HepG2 (cell line): ENCODE results near the gene TTLL12. TPM values are rescaled to one million over a fixed set of nuclear protein-coding genes. Genes with fewer than 3 reads are reported as not detected.

Source experiments
- ATAC-seq: fragments of 200-7000 bp; cut with Tn5 transposase; 3 replicates; pipeline ENCODE4 v1.9.1; 2020; ENCODE audit warnings: mild to moderate bottlenecking, moderate library complexity
- BruUV-seq: library from RNA; stranded (reverse); fragments of 400-500 nt; replicated peaks from 2 replicates; lab custom pipeline; 2021; lab: Mats Ljungman, UMichigan
- CTCF ChIA-PET: fragments of 300-600 bp; formaldehyde crosslinking; extraction: SDS; loops from one replicate; lab custom pipeline; 2021; ENCODE audit warnings: low total read pairs, inconsistent platforms, low intra/inter-chr PET ratio; lab: Yijun Ruan, JAX
- POLR2A ChIA-PET: fragments of 350-600 bp; sonication (Branson Sonifier 250); formaldehyde crosslinking; loops from one replicate; lab custom pipeline; 2020; ENCODE audit warnings: antibody characterized with exemption, inconsistent platforms; lab: Yijun Ruan, JAX
- DNase-seq: peaks from one replicate; pipeline ENCODE4 v3.0.0-alpha.2; 2015; ENCODE audit warnings: low spot score
- FAIRE-seq: peaks from 3 replicates; lab custom pipeline; 2011; peaks lifted over from hg19 to GRCh38; lab: Jason Lieb, UNC
- H2AFZ ChIP-seq: one replicate; pipeline ENCODE4 v1.6.1; 2011; ENCODE audit warnings: low read length, inconsistent platforms
- H3K27ac ChIP-seq: fragments of 300-600 bp; 3 replicates; pipeline ENCODE4 v1.8.0; 2011; ENCODE audit warnings: mixed run types, mild to moderate bottlenecking, mixed read lengths, low read length, inconsistent platforms; ENCODE audit not compliant: insufficient read depth; ENCODE audit errors: extremely low read length
- H3K27me3 ChIP-seq, 2 experiments: fragments of 200-600 bp in 1 of 2; 2 replicates in 1 of 2; 3 replicates in 1 of 2; pipeline versions ENCODE4 v1.6.0 to v1.8.0; 2011; ENCODE audit warnings: low read length in 2 of 2, mild to moderate bottlenecking in 2 of 2, moderate library complexity in 2 of 2, inconsistent platforms in 1 of 2; ENCODE audit not compliant: insufficient read depth in 2 of 2, control insufficient read depth in 1 of 2
- H3K36me3 ChIP-seq, 2 experiments: fragments of 200-600 bp in 1 of 2; replicated peaks in 1 of 2; 2 replicates in 1 of 2; 3 replicates in 1 of 2; pipeline versions ENCODE4 v1.5.1 to v1.8.0; 2011; ENCODE audit warnings: low read length in 2 of 2, inconsistent platforms in 1 of 2; ENCODE audit not compliant: insufficient read depth in 2 of 2, control insufficient read depth in 1 of 2
- H3K4me1 ChIP-seq: 2 replicates; pipeline ENCODE4 v1.5.1; 2012; ENCODE audit warnings: low read length, inconsistent platforms; ENCODE audit not compliant: insufficient read depth
- H3K4me2 ChIP-seq: 2 replicates; pipeline ENCODE4 v1.6.0; 2011; ENCODE audit warnings: low read depth, low read length, inconsistent platforms
- H3K4me3 ChIP-seq, 3 experiments: fragments of 200-600 bp in 1 of 3; sonication (generic), shearing (Covaris generic) in 1 of 3; replicated peaks in 1 of 3; 2 replicates each; pipeline ENCODE4 v1.5.1; 2011 to 2016; ENCODE audit warnings: low read length in 3 of 3, inconsistent platforms in 2 of 3, low read depth in 2 of 3, mild to moderate bottlenecking in 2 of 3, control low read depth in 1 of 3, mixed read lengths in 1 of 3; ENCODE audit not compliant: insufficient read depth in 1 of 3
- H3K79me2 ChIP-seq: one replicate; pipeline ENCODE4 v1.6.1; 2011; ENCODE audit warnings: low read length, inconsistent platforms; ENCODE audit not compliant: insufficient read depth
- H3K9ac ChIP-seq: 2 replicates; pipeline ENCODE4 v1.6.0; 2011; ENCODE audit warnings: mild to moderate bottlenecking, low read depth, low read length, inconsistent platforms; ENCODE audit not compliant: insufficient read depth
- H3K9me3 ChIP-seq: 2 replicates; pipeline ENCODE4 v1.5.1; 2012; ENCODE audit warnings: mild to moderate bottlenecking, low read length
- H4K20me1 ChIP-seq: 2 replicates; pipeline ENCODE4 v1.6.0; 2011; ENCODE audit warnings: inconsistent platforms, mild to moderate bottlenecking, low read length, moderate library complexity; ENCODE audit not compliant: insufficient read depth
- HHEX ChIP-seq: IDR thresholded peaks from 2 replicates; pipeline ENCODE4 v1.6.1; 2016; ENCODE audit warnings: control low read depth
- MTERF4 ChIP-seq: sonication (generic); formaldehyde crosslinking; IDR thresholded peaks from 2 replicates; pipeline ENCODE4 v1.8.0; 2023; ENCODE audit warnings: mild to moderate bottlenecking, missing genetic modification reagents
- RFX3 ChIP-seq: IDR thresholded peaks from 2 replicates; pipeline ENCODE4 v1.6.1; 2016; ENCODE audit warnings: missing biosample characterization, missing genetic modification reagents
- WIZ ChIP-seq: sonication (generic); formaldehyde crosslinking; IDR thresholded peaks from 2 replicates; pipeline ENCODE4 v1.5.1; 2020; ENCODE audit warnings: mild to moderate bottlenecking, missing genetic modification reagents
- ZHX2 ChIP-seq, 2 experiments: sonication (generic) in 1 of 2; formaldehyde crosslinking in 1 of 2; IDR thresholded peaks; 2 replicates each; pipeline versions ENCODE4 v1.6.1 to v1.9.0; 2014 to 2022; ENCODE audit warnings: antibody characterized with exemption in 1 of 2, borderline replicate concordance in 1 of 2, inconsistent platforms in 1 of 2, low read depth in 1 of 2, missing genetic modification reagents in 1 of 2
- ZNF160 ChIP-seq: sonication (generic); formaldehyde crosslinking; IDR thresholded peaks from 2 replicates; pipeline ENCODE4 v1.8.0; 2022; ENCODE audit warnings: mild to moderate bottlenecking, inconsistent platforms, missing genetic modification reagents
- ZNF747 ChIP-seq: sonication (generic); formaldehyde crosslinking; IDR thresholded peaks from 2 replicates; pipeline ENCODE4 v1.8.1; 2023; ENCODE audit warnings: missing genetic modification reagents, mild to moderate bottlenecking, borderline replicate concordance
- ZNF839 ChIP-seq: sonication (generic); formaldehyde crosslinking; IDR thresholded peaks from 2 replicates; pipeline ENCODE4 v1.4.0; 2020; ENCODE audit warnings: missing genetic modification reagents, mild to moderate bottlenecking, borderline replicate concordance
- WGBS: methylation state at CpG from one replicate; pipeline ENCODE4 v1.1.6; 2017; ENCODE audit warnings: low lambda C conversion rate; 5-methylcytosine and 5-hydroxymethylcytosine counted together
- in situ Hi-C: cut with HindIII; loops from 2 replicates; pipeline ENCODE4 v1.10.0; 2017; ENCODE audit warnings: low pct_unique_long_range_greater_than_20kb; ENCODE audit not compliant: extremely low pct_ligation_motif_present
- intact Hi-C: fragments of 100-400 bp; cut with micrococcal nuclease; formaldehyde crosslinking; loops from one replicate; pipeline ENCODE4 v1.10.0; 2022; ENCODE audit not compliant: unreplicated experiment
- polyA plus RNA-seq, 8 experiments: library from polyadenylated mRNA; depleted of rRNA in 3 of 8; stranded (reverse) in 7 of 8; unstranded in 1 of 8; fragments of >200 nt; fragmentation: Illumina TruSeq in 4 of 8; extraction: Trizol in 4 of 8; gene quantifications; 2 replicates each; pipeline versions ENCODE4 v1.2.1 to v1.2.3, GENCODE V29; 2011 to 2016; ENCODE audit warnings: low read depth in 4 of 8, missing spikeins in 1 of 8, mixed read lengths in 1 of 8; ENCODE audit not compliant: insufficient read depth in 1 of 8
- total RNA-seq, 5 experiments: library from RNA; depleted of rRNA; stranded (reverse); fragments of >200 nt; fragmentation: Illumina TruSeq; extraction: Trizol; gene quantifications; 2 replicates each; pipeline ENCODE4 v1.2.3, GENCODE V29; 2016; ENCODE audit warnings: low read depth in 1 of 5

Gene TTLL12
- total and polyA plus RNA-seq, 2 of the 13 experiments (the other 11 are each of a cell fraction or from before 2014, with no cell fraction given), result 11.9 to 38.1 TPM

GRCh38 chr22:43205748-43206508, 19.0 kb upstream of the TTLL12 start:
- Histone ChIP-seq H3K9ac (no peak overlapping the region), H4K20me1 (no peaks in the 10 kb centered on the region), H3K4me1 (peaks cover 16% of the 10 kb centered on the region), H3K4me2 (no peak overlapping the region), H3K79me2 (no peaks in the 10 kb centered on the region), H3K27me3 (peaks cover 7 to 54% of the 10 kb centered on the region in 2 experiments)
- intact Hi-C loops, result no loop called here
- CTCF ChIA-PET, result no interaction called here
- POLR2A ChIA-PET, result no interaction called here
- DNase-seq (no peak), ATAC-seq (no peak), FAIRE-seq (no peak)
- BruUV-seq, result no TSS peak
- WGBS, result 67% methylated on average over 5 of the region's 5 CpGs
- TF ChIP-seq ZNF160, result no peak
- no peak for TF ChIP-seq ZNF839 (CRISPR knock-in tag)
- no peak for TF ChIP-seq WIZ (CRISPR knock-in tag)
- no peak for TF ChIP-seq RFX3 (CRISPR knock-in tag)
- no peak for TF ChIP-seq ZHX2 (IDR thresholded peaks at IDR 0.05; ENCODE audit: low read depth)
- TF ChIP-seq ZHX2 (CRISPR knock-in tag; IDR thresholded peaks at IDR 0.05; ENCODE audit: borderline replicate concordance), result no peak
- no peak for TF ChIP-seq HHEX
- TF ChIP-seq ZNF747 (CRISPR knock-in tag), result no peak
- no peak for TF ChIP-seq MTERF4 (CRISPR knock-in tag)
- TF ChIP-seq, all 625 proteins: peak for 0
- Histone ChIP-seq H3K9me3 (no peaks in the 10 kb centered on the region), H2AFZ (no peak overlapping the region), H3K27ac (no peak overlapping the region), H3K4me3 (no peak overlapping the region), H3K36me3 (no peaks in the 10 kb centered on the region)
- in situ Hi-C loops, result no loop called here
